Adrenal gland (tissue), 12 donors: Measurements from ENCODE around the gene PDK1. TPM values are rescaled to one million over a fixed set of nuclear protein-coding genes. Genes with fewer than 3 reads are reported as not detected.

Experiments used
- DNase-seq, 7 donors: peaks; one replicate each; pipeline ENCODE4 v3.0.0-alpha.2; 2019 to 2020
- H3K27ac ChIP-seq, 5 donors: fragments of 200-600 bp; sonication (generic) in 4 of 5; 1 replicate in 3 of 5; 2 replicates in 2 of 5; pipeline versions ENCODE4 v1.5.1 to v1.8.0; 2016 to 2020; ENCODE audit warnings: mild to moderate bottlenecking in 1 of 5
- H3K27me3 ChIP-seq: fragments of 200-600 bp; 2 replicates; pipeline ENCODE4 v1.8.0; 2021
- H3K36me3 ChIP-seq, 2 donors: fragments of 200-600 bp; replicated peaks in 1 of 2; 1 replicate in 1 of 2; 2 replicates in 1 of 2; pipeline versions ENCODE4 v1.5.1 to v1.8.0; 2018 to 2022
- H3K4me1 ChIP-seq, 2 donors: fragments of 200-600 bp; replicated peaks in 1 of 2; 1 replicate in 1 of 2; 2 replicates in 1 of 2; pipeline versions ENCODE4 v1.5.1 to v1.8.0; 2018 to 2021
- H3K4me3 ChIP-seq, 4 donors: fragments of 200-600 bp; sonication (generic) in 3 of 4; one replicate each; pipeline ENCODE4 v1.5.1; 2016 to 2018
- H3K9me3 ChIP-seq, 3 donors: fragments of 200-600 bp; sonication (generic) in 1 of 3; replicated peaks in 1 of 3; 1 replicate in 2 of 3; 2 replicates in 1 of 3; pipeline versions ENCODE4 v1.5.1 to v1.8.0; 2016 to 2021
- POLR2A ChIP-seq, 2 donors: fragments of 450-650 bp; IDR thresholded peaks; one replicate each; pipeline ENCODE4 v1.6.1; 2017; ENCODE audit warnings: antibody characterized with exemption in 2 of 2, mild to moderate bottlenecking in 2 of 2, moderate library complexity in 1 of 2
- WGBS, 4 donors: extraction: QIAGEN DNeasy Blood & Tissue Kit in 2 of 4; methylation state at CpG; one replicate each; pipeline versions ENCODE4 v1.1.5 to v1.1.7; 2013 to 2017; 5-methylcytosine and 5-hydroxymethylcytosine counted together
- intact Hi-C, 2 donors: fragments of 100-400 bp; cut with DNase I; formaldehyde crosslinking; loops; one replicate each; pipeline versions ENCODE4 v1.14.1 to v1.15.0; 2022 to 2023
- polyA plus RNA-seq, 3 donors: library from polyadenylated mRNA; stranded (reverse); fragments of 200-250 nt in 2 of 3; fragments of 350-450 nt in 1 of 3; fragmentation: Illumina TruSeq in 1 of 3; extraction: RNeasy Lipid Tissue Mini Kit (QIAGEN cat#74804) in 1 of 3; gene quantifications; one replicate each; pipeline ENCODE4 v1.2.3, GENCODE V29; 2013 to 2014
- total RNA-seq, 9 donors: library from RNA; depleted of rRNA in 4 of 9; stranded (reverse); fragments of >200 nt in 4 of 9; fragments of 120-200 nt in 1 of 9; fragmentation: NEBNext Ultra II Directional in 1 of 9; extraction: Animal tissue kit (Norgen Biotek cat#: 25700) in 1 of 9; gene quantifications; one replicate each; pipeline versions ENCODE4 v1.1.0 to v1.2.4, GENCODE V29; 2013 to 2023
- TF ChIP-seq, protein P1 (sequence below), 6 experiments: fragments of 450-650 bp in 4 of 6; fragments of 200-600 bp in 2 of 6; sonication (generic) in 1 of 6; IDR thresholded peaks; 1 replicate in 5 of 6; 2 replicates in 1 of 6; pipeline versions ENCODE4 v1.5.1 to v1.8.0; 2016 to 2021; ENCODE audit warnings: antibody characterized with exemption in 6 of 6, mild to moderate bottlenecking in 2 of 6, moderate library complexity in 1 of 6
- donor health status: healthy with polysubstance abuse.
- donor health status: Bipolar disorder and iron deficiency.
- donor health status: DM: yes; HTN: yes; CAD: no.
- donor health status: DM: no; HTN: no; CAD: no.
- donor health status: DM: no; HTN: no; CAD: no.
- donor health status: DM: yes; HTN: yes; CAD: no.

Gene PDK1
- total and polyA plus RNA-seq, 12 donors: 3.6 to 112 (median 20.3) TPM

DNA sequence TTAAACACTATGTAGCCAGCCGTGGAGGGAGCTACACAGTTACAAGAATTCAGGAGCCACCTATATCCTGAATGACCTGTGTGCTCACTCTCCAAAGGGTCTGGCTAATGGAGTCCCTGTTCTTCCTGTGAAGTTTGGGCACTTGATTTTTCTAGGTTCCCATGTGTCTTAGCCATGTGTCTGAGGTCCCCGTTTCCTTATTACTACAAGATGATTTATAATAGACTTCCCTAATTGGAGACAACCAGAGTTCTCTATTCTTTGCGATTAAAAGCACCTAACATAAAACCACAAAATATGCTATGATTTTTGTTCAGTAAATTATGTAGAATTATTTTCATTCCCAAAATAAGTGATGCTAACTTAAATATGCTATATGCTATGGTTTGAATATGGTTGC, 83.4 kb downstream of the PDK1 start:
- Histone ChIP-seq H3K36me3 (no peaks in the 10 kb centered on the region), H3K9me3 (no peaks in the 10 kb centered on the region)
- WGBS, 4 donors: 60 to 72% (median 67%) methylated on average over 3 of the region's 3 CpGs

GRCh38 chr2:172639823-172640222, 83.9 kb downstream of the PDK1 start:
- TF ChIP-seq POLR2A (IDR thresholded peaks at IDR 0.05): no peak
- TF ChIP-seq, protein P1, sequence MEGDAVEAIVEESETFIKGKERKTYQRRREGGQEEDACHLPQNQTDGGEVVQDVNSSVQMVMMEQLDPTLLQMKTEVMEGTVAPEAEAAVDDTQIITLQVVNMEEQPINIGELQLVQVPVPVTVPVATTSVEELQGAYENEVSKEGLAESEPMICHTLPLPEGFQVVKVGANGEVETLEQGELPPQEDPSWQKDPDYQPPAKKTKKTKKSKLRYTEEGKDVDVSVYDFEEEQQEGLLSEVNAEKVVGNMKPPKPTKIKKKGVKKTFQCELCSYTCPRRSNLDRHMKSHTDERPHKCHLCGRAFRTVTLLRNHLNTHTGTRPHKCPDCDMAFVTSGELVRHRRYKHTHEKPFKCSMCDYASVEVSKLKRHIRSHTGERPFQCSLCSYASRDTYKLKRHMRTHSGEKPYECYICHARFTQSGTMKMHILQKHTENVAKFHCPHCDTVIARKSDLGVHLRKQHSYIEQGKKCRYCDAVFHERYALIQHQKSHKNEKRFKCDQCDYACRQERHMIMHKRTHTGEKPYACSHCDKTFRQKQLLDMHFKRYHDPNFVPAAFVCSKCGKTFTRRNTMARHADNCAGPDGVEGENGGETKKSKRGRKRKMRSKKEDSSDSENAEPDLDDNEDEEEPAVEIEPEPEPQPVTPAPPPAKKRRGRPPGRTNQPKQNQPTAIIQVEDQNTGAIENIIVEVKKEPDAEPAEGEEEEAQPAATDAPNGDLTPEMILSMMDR (IDR thresholded peaks at IDR 0.05): no peak
- H3K9me3 ChIP-seq: no peaks in the 10 kb centered on the region
- intact Hi-C loops: no loop called here
- 65 to 84% (median 79%) methylated on average over 2 of the region's 2 CpGs for WGBS, 4 donors
- no peaks in the 10 kb centered on the region for H3K27me3 ChIP-seq
- H3K36me3 ChIP-seq: no peaks in the 10 kb centered on the region
- no peak overlapping the region for H3K4me3 ChIP-seq
- H3K27ac ChIP-seq: no peak overlapping the region
- no peak for DNase-seq
- H3K4me1 ChIP-seq: no peaks in the 10 kb centered on the region

More for the DNA sequence above, 83.4 kb downstream of the PDK1 start:
- Histone ChIP-seq H3K4me3 (no peak overlapping the region), H3K27me3 (no peaks in the 10 kb centered on the region), H3K27ac (no peak overlapping the region), H3K4me1 (no peaks in the 10 kb centered on the region)
- DNase-seq: no peak
- TF ChIP-seq POLR2A (IDR thresholded peaks at IDR 0.05): no peak
- TF ChIP-seq, protein P1 (IDR thresholded peaks at IDR 0.05): no peak
- intact Hi-C loops: no loop called here

DNA sequence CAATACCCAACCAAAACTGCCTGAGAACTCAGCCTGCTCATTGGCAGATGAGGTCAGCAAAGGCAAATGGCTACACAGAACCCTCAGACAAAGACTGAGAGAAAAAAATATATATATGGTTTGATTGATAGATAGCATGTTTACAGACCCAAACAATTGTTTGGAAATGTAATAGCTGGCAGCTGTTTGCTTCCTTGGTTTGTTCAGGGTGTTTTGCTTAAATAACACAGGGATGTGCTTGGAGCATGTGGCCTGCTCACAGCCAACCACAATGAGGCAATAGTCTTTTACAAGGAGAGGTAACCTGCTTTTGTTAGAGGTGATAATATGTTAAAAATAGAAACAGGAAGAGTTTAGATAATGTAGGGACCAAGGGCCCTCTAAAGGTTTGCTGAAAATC, 84.5 kb downstream of the PDK1 start:
- TF ChIP-seq POLR2A (IDR thresholded peaks at IDR 0.05): no peak
- TF ChIP-seq, protein P1 (IDR thresholded peaks at IDR 0.05): no peak
- no peaks in the 10 kb centered on the region for H3K27me3 ChIP-seq
- intact Hi-C loops: no loop called here
- no peak overlapping the region for H3K27ac ChIP-seq
- H3K4me1 ChIP-seq: no peaks in the 10 kb centered on the region
- H3K36me3 ChIP-seq: no peaks in the 10 kb centered on the region
- H3K4me3 ChIP-seq: no peak overlapping the region
- no peak for DNase-seq
- no peaks in the 10 kb centered on the region for H3K9me3 ChIP-seq

DNA sequence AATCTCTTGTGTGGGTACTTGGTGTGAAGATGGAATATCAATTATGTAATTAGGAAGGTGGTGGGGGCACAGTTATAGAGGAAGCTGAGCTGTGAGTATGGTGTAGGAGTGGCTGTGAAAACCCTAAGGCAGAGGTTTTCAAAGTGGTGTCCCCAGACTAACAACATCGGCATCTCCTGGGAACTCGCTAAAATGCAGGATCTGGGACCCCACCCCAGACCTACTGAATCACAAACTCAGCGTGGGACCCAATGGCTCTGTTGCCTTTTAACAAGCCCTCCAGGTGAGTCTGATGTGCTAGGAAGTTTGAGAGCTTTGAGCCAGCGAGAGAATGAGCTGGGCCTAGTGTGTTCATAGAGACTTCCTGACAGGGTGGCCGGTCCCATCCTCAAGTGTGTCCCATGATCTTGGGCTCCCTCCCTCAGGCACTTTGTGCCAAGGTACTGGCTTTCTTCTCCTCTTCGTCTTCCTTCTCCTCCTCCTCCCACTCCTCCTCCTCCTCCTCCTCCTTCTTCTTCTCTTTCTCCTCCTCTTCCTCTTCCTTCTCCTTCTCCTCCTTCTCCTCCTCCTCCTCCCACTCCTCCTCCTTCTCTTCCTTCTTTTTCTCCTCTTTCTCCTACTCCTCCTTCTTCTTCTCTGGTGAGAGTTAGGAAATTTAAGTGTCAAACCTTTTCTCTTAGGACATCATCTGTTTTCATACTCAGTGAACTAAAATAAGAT, 86.6 kb downstream of the PDK1 start:
- 57 to 81% (median 72%) methylated on average over 5 to 6 of the region's 6 CpGs for WGBS, 4 donors
- intact Hi-C loops: no loop called here
- Histone ChIP-seq H3K9me3 (no peaks in the 10 kb centered on the region), H3K4me1 (no peaks in the 10 kb centered on the region), H3K27ac (no peak overlapping the region), H3K4me3 (no peak overlapping the region), H3K36me3 (no peaks in the 10 kb centered on the region), H3K27me3 (no peaks in the 10 kb centered on the region)
- no peak for DNase-seq
- no peak for TF ChIP-seq POLR2A (IDR thresholded peaks at IDR 0.05)
- TF ChIP-seq, protein P1 (IDR thresholded peaks at IDR 0.05): no peak
